ENCODE results near the gene RXRA.

Gene RXRA

GRCh38 chr9:134393582-134394280 is 67.5 kb downstream of the RXRA start:
- no peak overlapping the region for H3K27ac Mint-ChIP-seq
- H3K36me3 Mint-ChIP-seq (ENCODE audit: low read depth): no peaks in the 10 kb centered on the region
- DNase-seq: no peak
- no peaks in the 10 kb centered on the region for H3K9me3 Mint-ChIP-seq
- no peaks in the 10 kb centered on the region for H3K27me3 Mint-ChIP-seq (ENCODE audit: low read depth, poor library complexity)
- no peak overlapping the region for H3K4me3 Mint-ChIP-seq
- peaks cover 20% of the 10 kb centered on the region for H3K4me1 Mint-ChIP-seq
- no peak for TF ChIP-seq CTCF (IDR thresholded peaks at IDR 0.05)

- Mint-ChIP-seq H3K27ac (no peak overlapping the region), H3K36me3 (ENCODE audit: low read depth) (peaks cover 4% of the 10 kb centered on the region)
These were observed 68.8 kb downstream of the RXRA start for GRCh38 chr9:134395002-134395517.

GRCh38 chr9:134395737-134396257 is 69.5 kb downstream of the RXRA start:
- no peak for DNase-seq
- Mint-ChIP-seq H3K27ac (no peak overlapping the region), H3K9me3 (peaks cover 8% of the 10 kb centered on the region), H3K27me3 (ENCODE audit: low read depth, poor library complexity) (no peaks in the 10 kb centered on the region), H3K36me3 (ENCODE audit: low read depth) (peaks cover 4% of the 10 kb centered on the region), H3K4me1 (peaks cover 10% of the 10 kb centered on the region), H3K4me3 (no peak overlapping the region)
- no peak for TF ChIP-seq CTCF (IDR thresholded peaks at IDR 0.05)

More at GRCh38 chr9:134395002-134395517, 68.8 kb downstream of the RXRA start:
- DNase-seq: no peak
- H3K9me3 Mint-ChIP-seq: peaks cover 8% of the 10 kb centered on the region
- no peak overlapping the region for H3K4me3 Mint-ChIP-seq
- no peaks in the 10 kb centered on the region for H3K27me3 Mint-ChIP-seq (ENCODE audit: low read depth, poor library complexity)
- TF ChIP-seq CTCF (IDR thresholded peaks at IDR 0.05): no peak
- peaks cover 10% of the 10 kb centered on the region for H3K4me1 Mint-ChIP-seq

GRCh38 chr9:134396258-134396742 is 70.0 kb downstream of the RXRA start:
- Mint-ChIP-seq H3K4me1 (peaks cover 10% of the 10 kb centered on the region), H3K27ac (no peak overlapping the region), H3K4me3 (no peak overlapping the region), H3K27me3 (ENCODE audit: low read depth, poor library complexity) (no peaks in the 10 kb centered on the region), H3K9me3 (peaks cover 8% of the 10 kb centered on the region), H3K36me3 (ENCODE audit: low read depth) (peaks cover 4% of the 10 kb centered on the region)
- no peak for DNase-seq
- TF ChIP-seq CTCF (IDR thresholded peaks at IDR 0.05): no peak

- DNase-seq: no peak
- Mint-ChIP-seq H3K9me3 (peaks cover 8% of the 10 kb centered on the region), H3K4me3 (no peak overlapping the region), H3K4me1 (peaks cover 10% of the 10 kb centered on the region), H3K36me3 (ENCODE audit: low read depth) (peaks cover 4% of the 10 kb centered on the region), H3K27ac (no peak overlapping the region), H3K27me3 (ENCODE audit: low read depth, poor library complexity) (no peaks in the 10 kb centered on the region)
- no peak for TF ChIP-seq CTCF (IDR thresholded peaks at IDR 0.05)
These were observed 70.6 kb downstream of the RXRA start for GRCh38 chr9:134396825-134397224.

All from nephron progenitor cell (in vitro differentiated cells).